GM23338 (cell line): ENCODE results near the gene SESN1. TPM values are rescaled to one million over a fixed set of nuclear protein-coding genes. Genes with fewer than 3 reads are reported as not detected.

Experiments used
- ATAC-seq: fragments of 200-7000 bp; cut with Tn5 transposase; 3 replicates; pipeline ENCODE4 v1.9.1; 2020
- DNase-seq: peaks from one replicate; pipeline ENCODE4 v3.0.0-alpha.2; 2015; ENCODE audit warnings: low spot score
- H2AFZ ChIP-seq: fragments of 200-600 bp; sonication (generic); 2 replicates; pipeline ENCODE4 v1.8.0; 2016; ENCODE audit warnings: antibody characterized with exemption, mild to moderate bottlenecking, moderate library complexity
- H3F3A ChIP-seq: fragments of 200-600 bp; sonication (generic); replicated peaks from 2 replicates; pipeline ENCODE4 v1.8.0; 2017; ENCODE audit warnings: antibody characterized with exemption, mixed run types, low read depth
- H3K27ac ChIP-seq: fragments of 200-600 bp; sonication (generic); 2 replicates; pipeline ENCODE4 v1.6.1; 2016; ENCODE audit warnings: low read depth
- H3K27me3 ChIP-seq: fragments of 200-600 bp; sonication (generic); 2 replicates; pipeline ENCODE4 v1.8.0; 2016; ENCODE audit warnings: mild to moderate bottlenecking, mixed run types, moderate library complexity; ENCODE audit not compliant: insufficient read depth
- H3K36me3 ChIP-seq: fragments of 200-600 bp; sonication (generic); 2 replicates; pipeline ENCODE4 v1.8.0; 2016; ENCODE audit warnings: mild to moderate bottlenecking; ENCODE audit not compliant: insufficient read depth
- H3K4me1 ChIP-seq: fragments of 200-600 bp; sonication (generic); 2 replicates; pipeline ENCODE4 v1.8.0; 2016; ENCODE audit warnings: mild to moderate bottlenecking, moderate library complexity; ENCODE audit not compliant: insufficient read depth
- H3K4me2 ChIP-seq: fragments of 200-600 bp; sonication (generic); 2 replicates; pipeline ENCODE4 v1.7.1; 2017; ENCODE audit warnings: mixed run types
- H3K4me3 ChIP-seq: fragments of 200-600 bp; sonication (generic); 2 replicates; pipeline ENCODE4 v1.6.1; 2016; ENCODE audit warnings: mixed run types
- H3K79me2 ChIP-seq: fragments of 200-600 bp; sonication (generic); replicated peaks from 2 replicates; pipeline ENCODE4 v1.8.0; 2017; ENCODE audit warnings: mild to moderate bottlenecking; ENCODE audit not compliant: insufficient read depth
- H3K9me2 ChIP-seq: fragments of 200-600 bp; sonication (generic); 2 replicates; pipeline ENCODE4 v1.8.0; 2017; ENCODE audit not compliant: insufficient read depth
- H4K20me1 ChIP-seq: fragments of 200-600 bp; sonication (generic); replicated peaks from 2 replicates; pipeline ENCODE4 v1.8.0; 2017; ENCODE audit warnings: mild to moderate bottlenecking; ENCODE audit not compliant: insufficient read depth
- H3K27ac Mint-ChIP-seq: 2 replicates; pipeline ENCODE4 v1.8.0; 2020; ENCODE audit warnings: inconsistent platforms, mild to moderate bottlenecking, moderate library complexity, mixed read lengths
- H3K27me3 Mint-ChIP-seq: 3 replicates; pipeline ENCODE4 v1.8.0; 2022; ENCODE audit warnings: low read depth, mild to moderate bottlenecking, moderate library complexity, mixed read lengths, inconsistent platforms; ENCODE audit not compliant: insufficient read depth, poor library complexity
- H3K36me3 Mint-ChIP-seq: 3 replicates; pipeline ENCODE4 v1.8.0; 2021; ENCODE audit warnings: low read depth, mild to moderate bottlenecking, inconsistent platforms, moderate library complexity, mixed read lengths
- H3K4me1 Mint-ChIP-seq: 3 replicates; pipeline ENCODE4 v1.8.0; 2020; ENCODE audit warnings: mild to moderate bottlenecking, inconsistent platforms, mixed read lengths
- H3K4me3 Mint-ChIP-seq: 3 replicates; pipeline ENCODE4 v1.8.0; 2021; ENCODE audit warnings: moderate library complexity, mild to moderate bottlenecking, inconsistent platforms, mixed read lengths
- H3K9me3 Mint-ChIP-seq: 3 replicates; pipeline ENCODE4 v1.8.0; 2020; ENCODE audit warnings: moderate library complexity, mild to moderate bottlenecking, inconsistent platforms, mixed read lengths
- CREB1 ChIP-seq: fragments of 250-450 bp; sonication (Bioruptor Pico); IDR thresholded peaks from 2 replicates; pipeline ENCODE4 v1.5.0; 2020; ENCODE audit warnings: low read depth, mild to moderate bottlenecking, moderate library complexity
- EZH2 ChIP-seq: fragments of 200-600 bp; sonication (generic); IDR thresholded peaks from one replicate; pipeline ENCODE4 v1.8.0; 2017; ENCODE audit warnings: antibody characterized with exemption, mild to moderate bottlenecking, low read depth; ENCODE audit not compliant: unreplicated experiment
- EZH2phosphoT487 ChIP-seq: fragments of 200-600 bp; sonication (generic); IDR thresholded peaks from one replicate; pipeline ENCODE4 v1.8.1; 2018; ENCODE audit warnings: antibody characterized with exemption; ENCODE audit not compliant: unreplicated experiment
- NANOG ChIP-seq: IDR thresholded peaks from 2 replicates; pipeline ENCODE4 v1.6.1; 2016; ENCODE audit warnings: antibody characterized with exemption, borderline replicate concordance
- POLR2AphosphoS5 ChIP-seq: IDR thresholded peaks from 2 replicates; pipeline ENCODE4 v1.6.1; 2016; ENCODE audit warnings: antibody characterized with exemption, low read depth
- STAT1 ChIP-seq: IDR thresholded peaks from one replicate; pipeline ENCODE4 v1.6.1; 2016; ENCODE audit warnings: antibody characterized with exemption; ENCODE audit not compliant: unreplicated experiment
- ZNF114 ChIP-seq: fragments of 250-450 bp; sonication (Bioruptor Pico); IDR thresholded peaks from 2 replicates; pipeline ENCODE4 v1.5.0; 2020; ENCODE audit warnings: mild to moderate bottlenecking, moderate library complexity
- ZNF462 ChIP-seq: fragments of 250-450 bp; sonication (Bioruptor Pico); IDR thresholded peaks from 2 replicates; pipeline ENCODE4 v1.5.0; 2020; ENCODE audit warnings: mild to moderate bottlenecking, moderate library complexity
- polyA plus RNA-seq: library from polyadenylated mRNA; unstranded; fragments of >200 nt; fragmentation: Nextera tagmentation; extraction: Ambion mirVana; gene quantifications from 2 replicates; pipeline ENCODE4 v1.2.1, GENCODE V29; 2016
- total RNA-seq: library from RNA; depleted of rRNA; stranded (reverse); fragments of >200 nt; shearing (Covaris generic); gene quantifications from 2 replicates; pipeline ENCODE4 v1.2.3, GENCODE V29; 2014
- TF ChIP-seq, protein P1 (sequence below), 2 experiments: fragments of 200-600 bp in 1 of 2; sonication (generic) in 1 of 2; conservative IDR thresholded peaks; 2 replicates each; pipeline versions ENCODE4 v1.5.1 to v1.6.1; 2016 to 2017; ENCODE audit warnings: antibody characterized with exemption in 2 of 2, low read depth in 2 of 2, mild to moderate bottlenecking in 2 of 2, moderate library complexity in 1 of 2

The SESN1 gene
- total and polyA plus RNA-seq, 2 experiments from 2014 or later, result 26.2 to 36.4 TPM

DNA sequence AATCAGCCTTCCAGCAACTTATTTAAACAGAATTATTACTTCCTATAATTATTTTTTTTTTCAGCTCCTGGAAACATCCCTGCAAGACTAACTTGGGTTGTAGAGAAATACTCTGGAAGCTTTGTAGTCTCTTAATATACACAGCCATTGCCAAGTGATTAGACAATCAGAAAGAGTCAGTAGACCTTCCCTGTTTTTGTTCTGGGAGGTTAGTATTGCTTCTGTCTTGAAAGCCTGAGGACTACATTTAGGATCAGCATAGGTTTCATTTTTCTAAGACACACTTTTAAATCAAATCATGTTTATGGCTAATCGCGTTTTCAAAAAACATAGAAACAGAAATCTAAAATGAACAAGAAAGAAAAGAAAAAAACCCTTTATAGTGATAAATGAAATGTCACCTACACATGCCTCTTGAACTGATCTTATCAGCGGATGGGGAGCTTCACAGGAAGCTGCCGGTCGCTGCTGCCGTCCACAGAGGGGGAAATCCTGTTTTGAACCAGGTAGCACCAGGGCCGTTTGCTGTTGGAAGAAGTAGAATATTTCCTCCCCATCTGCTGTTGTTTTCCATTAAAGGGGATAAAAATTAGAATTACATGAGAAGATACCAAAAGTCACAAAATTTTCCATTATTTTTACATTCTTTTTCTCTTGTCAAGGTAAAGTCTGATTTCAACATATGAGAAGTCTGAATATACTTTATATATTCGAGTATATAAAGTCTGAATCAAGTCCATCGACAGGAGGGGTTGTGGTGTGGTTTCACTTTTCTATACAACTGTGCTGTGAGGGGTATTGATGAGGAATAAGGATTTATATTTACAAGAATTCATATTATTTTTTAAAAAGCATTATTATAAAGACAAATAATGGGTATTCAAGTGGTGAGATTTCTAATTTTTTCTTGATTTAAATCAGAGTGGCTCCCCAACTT lies 151.8 kb downstream of the SESN1 start (continued):
- TF ChIP-seq ZNF462 (CRISPR knock-in tag) (no peak), EZH2phosphoT487 (no peak), STAT1 (no peak), EZH2 (no peak)

DNA sequence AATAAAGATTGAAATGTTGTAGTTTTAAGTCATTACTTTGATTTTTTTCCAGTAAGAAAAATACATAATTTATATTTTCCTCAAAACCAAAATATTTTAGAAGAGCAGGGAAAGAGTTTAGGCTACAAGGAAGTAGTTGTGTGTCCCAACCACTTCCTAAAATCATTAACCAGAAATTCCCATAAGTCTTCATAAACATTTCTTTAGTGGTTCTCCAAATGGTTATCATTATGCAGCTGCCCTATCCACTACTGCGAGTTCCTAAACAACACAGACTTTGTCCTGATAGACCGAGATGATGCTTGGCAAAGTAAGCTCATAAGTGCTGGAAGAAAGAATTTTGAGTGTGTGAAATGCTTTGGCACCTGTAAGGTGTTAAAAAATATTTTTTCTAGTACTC lies 152.8 kb downstream of the SESN1 start:
- no peak overlapping the region for H3K27ac Mint-ChIP-seq
- Histone ChIP-seq H3K9me2 (no peaks in the 10 kb centered on the region), H4K20me1 (no peaks in the 10 kb centered on the region), H3K4me3 (no peak overlapping the region), H3F3A (no peaks in the 10 kb centered on the region), H3K79me2 (no peaks in the 10 kb centered on the region), H3K36me3 (no peaks in the 10 kb centered on the region), H3K4me2 (no peak overlapping the region), H3K4me1 (peaks cover 16% of the 10 kb centered on the region), H2AFZ (no peak overlapping the region), H3K27ac (no peak overlapping the region), H3K27me3 (no peaks in the 10 kb centered on the region)
- H3K4me1 Mint-ChIP-seq, result peaks cover 24% of the 10 kb centered on the region
- H3K36me3 Mint-ChIP-seq, result peaks cover 4% of the 10 kb centered on the region; the same call in 1 of the 3 replicates
- H3K9me3 Mint-ChIP-seq, result no peaks in the 10 kb centered on the region
- DNase-seq (no peak), ATAC-seq (no peak)
- H3K27me3 Mint-ChIP-seq, result peaks cover 7% of the 10 kb centered on the region
- no peak overlapping the region for H3K4me3 Mint-ChIP-seq
- no peak for TF ChIP-seq NANOG
- TF ChIP-seq POLR2AphosphoS5, result no peak
- no peak for TF ChIP-seq STAT1
- TF ChIP-seq ZNF114 (CRISPR knock-in tag), result no peak
- no peak for TF ChIP-seq CREB1 (CRISPR knock-in tag)
- TF ChIP-seq, protein P1, sequence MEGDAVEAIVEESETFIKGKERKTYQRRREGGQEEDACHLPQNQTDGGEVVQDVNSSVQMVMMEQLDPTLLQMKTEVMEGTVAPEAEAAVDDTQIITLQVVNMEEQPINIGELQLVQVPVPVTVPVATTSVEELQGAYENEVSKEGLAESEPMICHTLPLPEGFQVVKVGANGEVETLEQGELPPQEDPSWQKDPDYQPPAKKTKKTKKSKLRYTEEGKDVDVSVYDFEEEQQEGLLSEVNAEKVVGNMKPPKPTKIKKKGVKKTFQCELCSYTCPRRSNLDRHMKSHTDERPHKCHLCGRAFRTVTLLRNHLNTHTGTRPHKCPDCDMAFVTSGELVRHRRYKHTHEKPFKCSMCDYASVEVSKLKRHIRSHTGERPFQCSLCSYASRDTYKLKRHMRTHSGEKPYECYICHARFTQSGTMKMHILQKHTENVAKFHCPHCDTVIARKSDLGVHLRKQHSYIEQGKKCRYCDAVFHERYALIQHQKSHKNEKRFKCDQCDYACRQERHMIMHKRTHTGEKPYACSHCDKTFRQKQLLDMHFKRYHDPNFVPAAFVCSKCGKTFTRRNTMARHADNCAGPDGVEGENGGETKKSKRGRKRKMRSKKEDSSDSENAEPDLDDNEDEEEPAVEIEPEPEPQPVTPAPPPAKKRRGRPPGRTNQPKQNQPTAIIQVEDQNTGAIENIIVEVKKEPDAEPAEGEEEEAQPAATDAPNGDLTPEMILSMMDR (conservative IDR thresholded peaks at IDR 0.05; ENCODE audit: low read depth in 2 of 2), result no peak
